ENCODE measurements around the gene TRPM3. TPM values are rescaled to one million over a fixed set of nuclear protein-coding genes. Genes with fewer than 3 reads are reported as not detected.

The TRPM3 gene
- total and polyA plus RNA-seq, 2 of the 13 experiments (the other 11 are each of a cell fraction or from before 2014, with no cell fraction given): not detected

GRCh38 chr9:71079451-71079850 is 42.0 kb downstream of the TRPM3 start:
- DNase-seq (ENCODE audit: low spot score) (peak; percentile 8), ATAC-seq (peak; percentile 50), FAIRE-seq (no peak)
- WGBS (ENCODE audit: low lambda C conversion rate): 14% methylated on average over 1 of the region's 2 CpGs
- no peak overlapping the region for H2AFZ ChIP-seq (ENCODE audit: low read length)
- in situ Hi-C loops (cut with HindIII; ENCODE audit: extremely low pct_ligation_motif_present, low pct_unique_long_range_greater_than_20kb): no loop called here
- no TSS peak for BruUV-seq (replicated peaks)
- H3K4me3 ChIP-seq (replicated peaks in 1 of 3; ENCODE audit: insufficient read depth in 1 of 3, low read depth in 2 of 3, low read length in 3 of 3): no peak overlapping the region
- H3K4me2 ChIP-seq (ENCODE audit: low read depth, low read length): no peak overlapping the region
- no peaks in the 10 kb centered on the region for H4K20me1 ChIP-seq (ENCODE audit: insufficient read depth, low read length)
- no peaks in the 10 kb centered on the region for H3K9me3 ChIP-seq (ENCODE audit: low read length)
- POLR2A ChIA-PET: no interaction called here
- H3K79me2 ChIP-seq (ENCODE audit: insufficient read depth, low read length): no peaks in the 10 kb centered on the region
- H3K27me3 ChIP-seq (ENCODE audit: control insufficient read depth in 1 of 2, insufficient read depth in 2 of 2, low read length in 2 of 2): no peaks in the 10 kb centered on the region
- H3K36me3 ChIP-seq (replicated peaks in 1 of 2; ENCODE audit: control insufficient read depth in 1 of 2, insufficient read depth in 2 of 2, low read length in 2 of 2): no peaks in the 10 kb centered on the region
- 0 out of 2 replicates have a peak, but pooled peaks cover 11% of the 10 kb centered on the region for H3K4me1 ChIP-seq (ENCODE audit: insufficient read depth, low read length)
- H3K27ac ChIP-seq (ENCODE audit: extremely low read length, insufficient read depth, low read length): no peak overlapping the region
- CTCF ChIA-PET (ENCODE audit: low intra/inter-chr PET ratio, low total read pairs): no interaction called here
- TF ChIP-seq MZF1 (CRISPR knock-in tag; IDR thresholded peaks at IDR 0.05; ENCODE audit: borderline replicate concordance): no peak
- no peak for TF ChIP-seq HOXD1 (CRISPR knock-in tag; IDR thresholded peaks at IDR 0.05)
- TF ChIP-seq, protein P1, sequence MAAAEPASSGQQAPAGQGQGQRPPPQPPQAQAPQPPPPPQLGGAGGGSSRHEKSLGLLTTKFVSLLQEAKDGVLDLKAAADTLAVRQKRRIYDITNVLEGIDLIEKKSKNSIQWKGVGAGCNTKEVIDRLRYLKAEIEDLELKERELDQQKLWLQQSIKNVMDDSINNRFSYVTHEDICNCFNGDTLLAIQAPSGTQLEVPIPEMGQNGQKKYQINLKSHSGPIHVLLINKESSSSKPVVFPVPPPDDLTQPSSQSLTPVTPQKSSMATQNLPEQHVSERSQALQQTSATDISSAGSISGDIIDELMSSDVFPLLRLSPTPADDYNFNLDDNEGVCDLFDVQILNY (CRISPR knock-in tag; conservative IDR thresholded peaks at IDR 0.05): no peak
- TF ChIP-seq ELF4 (CRISPR knock-in tag; IDR thresholded peaks at IDR 0.05; ENCODE audit: borderline replicate concordance): no peak
- TF ChIP-seq TCF7L2 (IDR thresholded peaks at IDR 0.05; ENCODE audit: low read depth, low read length): no peak
- no peak for TF ChIP-seq ZNF335 (CRISPR knock-in tag; IDR thresholded peaks at IDR 0.05)
- TF ChIP-seq PHF21A (CRISPR knock-in tag; IDR thresholded peaks at IDR 0.05): no peak
- TF ChIP-seq KDM5B (CRISPR knock-in tag; IDR thresholded peaks at IDR 0.05; ENCODE audit: borderline replicate concordance): no peak
- intact Hi-C loops (cut with micrococcal nuclease; ENCODE audit: unreplicated experiment): no loop called here
- no peak overlapping the region for H3K9ac ChIP-seq (ENCODE audit: insufficient read depth, low read depth, low read length)

- Histone ChIP-seq H3K9ac (ENCODE audit: insufficient read depth, low read depth, low read length) (no peak overlapping the region), H3K27ac (ENCODE audit: extremely low read length, insufficient read depth, low read length) (no peak overlapping the region), H3K4me1 (ENCODE audit: insufficient read depth, low read length) (0 out of 2 replicates have a peak, but pooled peaks cover 11% of the 10 kb centered on the region), H4K20me1 (ENCODE audit: insufficient read depth, low read length) (no peaks in the 10 kb centered on the region), H3K4me2 (ENCODE audit: low read depth, low read length) (no peak overlapping the region), H3K4me3 (replicated peaks in 1 of 3; ENCODE audit: insufficient read depth in 1 of 3, low read depth in 2 of 3, low read length in 3 of 3) (no peak overlapping the region), H3K36me3 (replicated peaks in 1 of 2; ENCODE audit: control insufficient read depth in 1 of 2, insufficient read depth in 2 of 2, low read length in 2 of 2) (no peaks in the 10 kb centered on the region), H2AFZ (ENCODE audit: low read length) (no peak overlapping the region), H3K79me2 (ENCODE audit: insufficient read depth, low read length) (no peaks in the 10 kb centered on the region), H3K27me3 (ENCODE audit: control insufficient read depth in 1 of 2, insufficient read depth in 2 of 2, low read length in 2 of 2) (no peaks in the 10 kb centered on the region), H3K9me3 (ENCODE audit: low read length) (no peaks in the 10 kb centered on the region)
- DNase-seq (ENCODE audit: low spot score) (no peak), FAIRE-seq (no peak), ATAC-seq (no peak)
- intact Hi-C loops (cut with micrococcal nuclease; ENCODE audit: unreplicated experiment) (no loop called here), in situ Hi-C loops (cut with HindIII; ENCODE audit: extremely low pct_ligation_motif_present, low pct_unique_long_range_greater_than_20kb) (no loop called here)
- ChIA-PET POLR2A (no interaction called here), CTCF (ENCODE audit: low intra/inter-chr PET ratio, low total read pairs) (no interaction called here)
- BruUV-seq (replicated peaks): no TSS peak
- 75% methylated on average over 6 of the region's 6 CpGs for WGBS (ENCODE audit: low lambda C conversion rate)
- TF ChIP-seq SRY (CRISPR knock-in tag; IDR thresholded peaks at IDR 0.05) (no peak), HNF4A (CRISPR knock-in tag; IDR thresholded peaks at IDR 0.05) (no peak), ZNF296 (CRISPR knock-in tag; conservative IDR thresholded peaks at IDR 0.05) (no peak), ZNF761 (CRISPR knock-in tag; conservative IDR thresholded peaks at IDR 0.05) (no peak), ZMYM3 (CRISPR knock-in tag; IDR thresholded peaks at IDR 0.05) (no peak), PREB (CRISPR knock-in tag; IDR thresholded peaks at IDR 0.05) (no peak)
Observed at GRCh38 chr9:71076096-71076495, 45.3 kb downstream of the TRPM3 start.

Data from HepG2 (cell line).